Fibroblast of lung (primary cell): Measurements from ENCODE around the gene TMC1.

Experiments used
- EZH2 ChIP-seq: IDR thresholded peaks from 2 replicates; pipeline ENCODE4 v1.5.1; 2012; ENCODE audit warnings: low read length, control low read depth, mild to moderate bottlenecking; ENCODE audit errors: missing control alignments
- TF ChIP-seq, protein P1 (sequence below), 2 donors: IDR thresholded peaks in 1 of 2; conservative IDR thresholded peaks in 1 of 2; 1 replicate in 1 of 2; 2 replicates in 1 of 2; pipeline ENCODE4 v1.5.1; 2011 to 2012; ENCODE audit warnings: low read length in 2 of 2, control low read depth in 1 of 2, inconsistent platforms in 1 of 2, low read depth in 1 of 2, mild to moderate bottlenecking in 1 of 2

DNA sequence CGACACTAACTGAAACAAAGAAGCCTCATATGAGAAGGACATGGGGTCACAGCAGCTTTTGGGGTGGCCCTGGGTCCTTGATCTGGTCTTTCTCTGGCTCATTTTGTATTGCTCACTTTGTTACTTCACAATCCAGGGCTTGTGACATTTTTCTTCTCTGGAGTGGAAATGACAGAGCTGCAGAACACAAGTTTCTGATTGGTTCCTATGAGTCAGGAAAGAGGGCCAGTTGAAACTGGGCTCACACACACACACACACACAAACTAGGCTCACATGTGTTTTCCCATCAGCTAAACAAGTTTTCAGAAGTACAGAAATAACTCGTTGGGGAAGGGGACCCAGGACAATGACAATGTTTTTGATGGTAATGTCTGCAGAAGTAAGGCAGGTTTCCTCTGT, 54.3 kb downstream of the TMC1 start:
- TF ChIP-seq, protein P1, sequence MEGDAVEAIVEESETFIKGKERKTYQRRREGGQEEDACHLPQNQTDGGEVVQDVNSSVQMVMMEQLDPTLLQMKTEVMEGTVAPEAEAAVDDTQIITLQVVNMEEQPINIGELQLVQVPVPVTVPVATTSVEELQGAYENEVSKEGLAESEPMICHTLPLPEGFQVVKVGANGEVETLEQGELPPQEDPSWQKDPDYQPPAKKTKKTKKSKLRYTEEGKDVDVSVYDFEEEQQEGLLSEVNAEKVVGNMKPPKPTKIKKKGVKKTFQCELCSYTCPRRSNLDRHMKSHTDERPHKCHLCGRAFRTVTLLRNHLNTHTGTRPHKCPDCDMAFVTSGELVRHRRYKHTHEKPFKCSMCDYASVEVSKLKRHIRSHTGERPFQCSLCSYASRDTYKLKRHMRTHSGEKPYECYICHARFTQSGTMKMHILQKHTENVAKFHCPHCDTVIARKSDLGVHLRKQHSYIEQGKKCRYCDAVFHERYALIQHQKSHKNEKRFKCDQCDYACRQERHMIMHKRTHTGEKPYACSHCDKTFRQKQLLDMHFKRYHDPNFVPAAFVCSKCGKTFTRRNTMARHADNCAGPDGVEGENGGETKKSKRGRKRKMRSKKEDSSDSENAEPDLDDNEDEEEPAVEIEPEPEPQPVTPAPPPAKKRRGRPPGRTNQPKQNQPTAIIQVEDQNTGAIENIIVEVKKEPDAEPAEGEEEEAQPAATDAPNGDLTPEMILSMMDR (conservative IDR thresholded peaks at IDR 0.05 in 1 of 2, IDR thresholded peaks at IDR 0.05 in 1 of 2; ENCODE audit: low read depth in 1 of 2, low read length in 2 of 2), result no peak
- TF ChIP-seq EZH2, result no peak
